Measurements from ENCODE around the gene LRRC71. TPM values are rescaled to one million over a fixed set of nuclear protein-coding genes. Genes with fewer than 3 reads are reported as not detected.

The LRRC71 gene
- total RNA-seq, 4 donors from 2014 or later: not detected

- Histone ChIP-seq H3K9me3 (no peaks in the 10 kb centered on the region), H3K27me3 (peaks cover 0 to under 1% of the 10 kb centered on the region in 2 donors), H3K27ac (no peak overlapping the region), H3K4me3 (no peak overlapping the region), H3K36me3 (peaks cover 0 to 25% (median 0%) of the 10 kb centered on the region in 3 donors), H3K4me1 (peaks cover 0 to 7% (median 0%) of the 10 kb centered on the region in 4 donors)
- TF ChIP-seq CTCF (IDR thresholded peaks at IDR 0.05): no peak
- no peak for TF ChIP-seq POLR2A (IDR thresholded peaks at IDR 0.05)
- DNase-seq: peak in 1 of 3 donors; percentile 20
Observed at GRCh38 chr1:156933136-156933535, 12.7 kb downstream of the LRRC71 start.

- no peak overlapping the region for H3K4me3 ChIP-seq
- TF ChIP-seq CTCF (IDR thresholded peaks at IDR 0.05): no peak
- TF ChIP-seq POLR2A (IDR thresholded peaks at IDR 0.05): no peak
- peaks cover 0 to 50% (median 0%) of the 10 kb centered on the region in 3 donors for H3K36me3 ChIP-seq
- no peak overlapping the region for H3K27ac ChIP-seq
- peaks cover 0 to 7% (median 0%) of the 10 kb centered on the region in 4 donors for H3K4me1 ChIP-seq
- peak in 1 of 3 donors; percentile 21 for DNase-seq
- no peaks in the 10 kb centered on the region for H3K27me3 ChIP-seq
- no peaks in the 10 kb centered on the region for H3K9me3 ChIP-seq
Observed at GRCh38 chr1:156935505-156936128, 15.2 kb downstream of the LRRC71 start.

GRCh38 chr1:156936191-156936590, 15.8 kb downstream of the LRRC71 start:
- no peak overlapping the region for H3K4me3 ChIP-seq
- H3K36me3 ChIP-seq: peaks cover 0 to 56% (median 0%) of the 10 kb centered on the region in 3 donors
- DNase-seq: no peak
- H3K9me3 ChIP-seq: no peaks in the 10 kb centered on the region
- H3K27ac ChIP-seq: no peak overlapping the region
- no peak for TF ChIP-seq CTCF (IDR thresholded peaks at IDR 0.05)
- TF ChIP-seq POLR2A (IDR thresholded peaks at IDR 0.05): no peak
- H3K4me1 ChIP-seq: peaks cover 0 to 7% (median 0%) of the 10 kb centered on the region in 4 donors
- no peaks in the 10 kb centered on the region for H3K27me3 ChIP-seq

- no peak for DNase-seq
- Histone ChIP-seq H3K9me3 (no peaks in the 10 kb centered on the region), H3K27ac (no peak overlapping the region), H3K27me3 (no peaks in the 10 kb centered on the region), H3K4me3 (no peak overlapping the region), H3K36me3 (peaks cover 0 to 62% (median 0%) of the 10 kb centered on the region in 3 donors), H3K4me1 (peaks cover 0 to 3% (median 0%) of the 10 kb centered on the region in 4 donors)
- TF ChIP-seq POLR2A (IDR thresholded peaks at IDR 0.05) (no peak), CTCF (IDR thresholded peaks at IDR 0.05) (no peak)
Observed at GRCh38 chr1:156936721-156937220, 16.3 kb downstream of the LRRC71 start.

- TF ChIP-seq CTCF (IDR thresholded peaks at IDR 0.05) (no peak), POLR2A (IDR thresholded peaks at IDR 0.05) (no peak)
- Histone ChIP-seq H3K4me3 (no peak overlapping the region), H3K9me3 (no peaks in the 10 kb centered on the region), H3K27me3 (no peaks in the 10 kb centered on the region), H3K27ac (no peak overlapping the region), H3K4me1 (no peaks in the 10 kb centered on the region), H3K36me3 (peaks cover 0 to 73% (median 0%) of the 10 kb centered on the region in 3 donors)
- no peak for DNase-seq
Observed at GRCh38 chr1:156937883-156938282, 17.5 kb downstream of the LRRC71 start.

Data from Peyer's patch (tissue), 4 donors.